Stimulated activated CD8-positive, alpha-beta memory T cell treated with anti-CD3 and anti-CD28 coated beads, Interleukin-15, amount 100 ng/mL, for 24 hours (primary cell): ENCODE data around the gene CRKL.

Experiments used
- DNase-seq: peaks from one replicate; pipeline ENCODE4 v3.0.0-alpha.2; 2020; ENCODE audit warnings: low read depth

CRKL gene

DNA sequence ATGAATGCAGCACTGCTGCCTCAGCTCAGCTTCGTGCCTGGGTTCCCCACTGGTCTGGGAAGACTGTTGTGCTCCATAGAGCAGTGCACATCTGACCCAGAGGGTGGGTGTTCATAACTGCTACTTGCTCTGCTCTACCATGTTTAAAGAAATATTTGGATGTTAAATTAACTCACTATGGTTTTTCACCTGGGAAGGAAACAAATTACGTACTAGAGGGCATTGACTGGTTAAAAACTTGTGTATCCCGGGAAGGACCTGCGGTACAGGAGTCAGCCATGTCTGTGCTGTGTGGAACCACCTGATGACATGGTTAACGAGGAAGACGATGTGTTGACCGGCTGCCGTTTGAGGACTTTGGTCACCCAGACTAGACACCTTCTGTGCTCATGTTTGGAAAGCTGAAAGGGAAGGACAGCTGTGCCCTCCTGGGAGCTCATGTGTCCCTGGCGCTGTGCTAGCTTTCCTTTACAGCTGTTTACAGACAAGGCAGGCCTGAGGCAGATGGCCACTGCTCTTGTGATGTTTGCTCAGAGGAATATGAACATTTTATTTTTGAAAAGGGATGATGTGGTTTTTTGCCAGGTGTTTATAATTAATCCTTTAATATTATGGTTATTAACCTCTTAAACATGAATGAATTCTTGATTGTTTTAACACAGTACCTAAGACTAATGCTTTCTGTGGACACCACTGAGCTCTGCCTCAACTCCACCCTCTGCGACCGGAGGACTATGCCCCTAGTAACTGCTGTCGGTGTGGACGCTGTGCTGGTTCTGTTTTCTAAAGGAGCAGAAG is 35.5 kb downstream of the CRKL start:
- no peak for DNase-seq

- no peak for DNase-seq
Observed at GRCh38 chr22:20953342-20953608, 36.1 kb downstream of the CRKL start.

GRCh38 chr22:20953668-20954500 is 36.7 kb downstream of the CRKL start:
- no peak for DNase-seq

DNA sequence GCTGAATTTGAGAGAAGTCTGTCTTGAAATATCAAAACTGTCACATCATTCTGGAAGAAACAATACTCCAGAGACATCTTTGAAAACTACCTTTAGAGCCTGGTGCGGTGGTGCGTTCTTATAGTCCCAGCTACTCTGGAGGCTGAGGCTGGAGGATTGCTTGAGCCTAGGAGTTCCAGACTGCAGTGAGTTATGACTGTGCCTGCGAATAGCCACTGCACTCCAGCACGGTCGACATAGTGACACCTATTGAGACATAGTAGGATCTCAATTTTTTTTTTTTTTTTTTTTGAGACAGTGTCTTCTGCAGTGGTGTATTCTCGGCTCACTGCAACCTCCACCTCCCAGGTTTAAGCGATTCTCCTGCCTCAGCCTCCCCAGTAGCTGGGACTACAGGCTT is 38.3 kb downstream of the CRKL start:
- no peak for DNase-seq

DNA sequence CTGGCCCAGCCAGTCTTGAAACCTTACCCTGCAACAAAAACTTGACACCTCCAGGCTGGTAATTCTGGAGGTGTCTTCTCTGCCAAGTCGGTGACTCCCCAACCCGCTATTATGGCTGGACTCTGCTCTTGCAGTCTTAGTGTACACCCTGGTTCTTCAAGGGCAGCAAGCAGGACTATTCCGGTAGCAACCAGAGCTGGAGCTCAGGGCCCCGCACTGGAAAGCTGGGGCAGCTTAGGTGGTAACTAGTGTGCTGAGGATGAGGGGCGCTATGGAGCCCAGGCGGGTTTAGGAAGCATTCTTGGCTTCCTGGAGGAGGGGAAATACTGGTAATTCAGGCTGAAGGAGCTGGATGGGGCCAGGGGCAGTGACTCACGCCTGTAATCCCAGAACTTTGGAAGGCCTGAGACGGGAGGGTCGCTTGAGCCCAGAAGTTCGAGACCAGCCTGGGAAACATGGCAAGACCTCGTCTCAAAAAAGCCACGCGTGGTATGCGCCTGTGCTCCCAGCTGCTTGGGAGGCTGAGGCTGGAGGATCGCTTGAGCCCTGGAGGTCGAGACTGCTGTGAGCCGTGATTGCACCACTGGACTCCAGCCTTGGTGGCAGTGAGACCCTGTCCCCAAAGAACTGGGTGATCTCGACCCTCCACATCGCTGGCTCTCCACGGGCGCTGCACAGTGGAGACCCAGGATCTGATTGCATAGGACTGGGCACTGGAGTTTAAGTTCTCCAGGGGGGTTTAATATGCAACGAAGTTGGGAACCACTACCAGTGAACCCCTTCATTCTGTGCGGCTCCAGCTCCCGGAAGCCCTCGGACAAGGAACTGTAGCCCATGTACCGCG is 39.3 kb downstream of the CRKL start:
- DNase-seq: no peak

GRCh38 chr22:20957102-20957682 is 40.0 kb downstream of the CRKL start:
- DNase-seq: no peak

DNA sequence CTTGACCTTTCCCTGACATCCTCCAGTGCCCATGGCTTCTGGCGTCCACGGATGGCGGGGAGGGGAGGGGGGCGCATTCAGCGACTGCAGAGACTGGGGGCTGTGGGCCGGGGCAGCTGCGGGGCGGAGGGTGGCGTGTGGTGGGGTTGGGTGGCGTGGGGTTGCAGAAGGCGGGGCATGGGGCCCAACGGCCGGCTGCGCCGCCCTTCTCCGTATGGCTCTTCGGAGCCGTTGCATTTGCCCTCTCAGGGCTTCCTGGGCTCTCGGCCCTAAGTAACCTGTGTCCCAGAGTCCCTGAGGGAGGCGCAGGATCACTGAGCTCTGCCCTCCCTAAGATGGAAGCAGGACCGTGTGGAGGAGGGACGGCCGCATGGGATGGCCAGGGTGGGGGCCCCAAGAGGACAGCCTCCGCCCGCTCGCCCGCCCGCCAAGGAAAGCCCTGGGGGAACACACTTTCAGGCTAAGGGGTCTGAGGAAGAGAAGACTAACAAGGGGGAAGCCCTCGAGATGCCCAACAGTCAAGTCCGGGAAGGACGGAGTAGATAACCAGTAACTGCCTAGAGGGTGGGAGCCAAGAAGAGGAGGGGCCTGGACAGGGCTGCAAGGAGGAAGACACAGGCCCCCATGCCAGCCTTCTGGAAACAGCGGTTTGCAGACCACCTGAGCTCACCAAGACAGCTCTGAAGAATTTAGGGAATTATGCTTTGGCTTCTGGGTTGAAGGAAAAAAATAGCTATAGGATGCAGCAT is 40.6 kb downstream of the CRKL start:
- no peak for DNase-seq

DNA sequence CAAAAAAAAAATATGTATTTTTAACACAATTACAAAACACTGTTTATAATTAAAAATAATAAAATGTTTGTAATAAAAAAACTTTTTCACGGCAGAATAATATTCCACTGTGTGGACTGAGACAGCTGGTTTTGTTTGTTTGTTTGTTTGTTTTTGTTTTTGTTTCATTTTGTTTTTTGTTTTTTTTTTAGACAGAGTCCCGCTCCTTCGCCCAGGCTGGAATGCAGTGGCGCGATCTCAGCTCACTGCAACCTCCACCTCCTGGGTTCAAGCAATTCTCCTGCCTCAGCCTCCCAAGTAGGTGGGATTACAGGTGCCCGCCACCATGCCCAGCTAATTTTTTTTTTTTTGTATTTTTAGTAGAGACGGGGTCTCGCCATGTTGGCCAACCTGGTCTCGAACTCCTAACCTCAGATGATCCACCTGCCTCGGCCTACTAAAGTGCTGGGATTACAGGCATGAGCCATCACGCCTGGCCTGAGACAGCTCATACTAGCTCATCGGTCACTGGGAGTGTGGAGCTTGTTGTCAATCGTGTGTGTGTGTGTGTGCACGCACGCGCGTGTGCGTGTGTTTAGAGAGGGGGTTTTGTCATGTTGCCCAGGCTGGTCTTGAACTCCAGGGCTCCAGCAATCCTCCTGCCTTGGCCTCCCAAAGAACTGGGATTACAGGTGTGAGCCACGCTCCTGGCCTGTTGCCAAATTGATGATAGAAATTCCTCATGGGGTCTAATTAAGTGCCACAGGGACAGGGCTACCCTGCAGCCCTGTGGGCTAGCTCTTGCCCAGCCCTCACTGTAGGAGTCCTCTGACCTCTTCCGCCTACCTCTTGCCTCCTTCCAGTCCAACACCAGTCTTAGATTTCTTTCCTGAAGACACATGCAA is 42.6 kb downstream of the CRKL start:
- DNase-seq: no peak

GRCh38 chr22:20960609-20961008 is 43.4 kb downstream of the CRKL start:
- no peak for DNase-seq

GRCh38 chr22:20962491-20962945 is 45.3 kb downstream of the CRKL start:
- DNase-seq: no peak

DNA sequence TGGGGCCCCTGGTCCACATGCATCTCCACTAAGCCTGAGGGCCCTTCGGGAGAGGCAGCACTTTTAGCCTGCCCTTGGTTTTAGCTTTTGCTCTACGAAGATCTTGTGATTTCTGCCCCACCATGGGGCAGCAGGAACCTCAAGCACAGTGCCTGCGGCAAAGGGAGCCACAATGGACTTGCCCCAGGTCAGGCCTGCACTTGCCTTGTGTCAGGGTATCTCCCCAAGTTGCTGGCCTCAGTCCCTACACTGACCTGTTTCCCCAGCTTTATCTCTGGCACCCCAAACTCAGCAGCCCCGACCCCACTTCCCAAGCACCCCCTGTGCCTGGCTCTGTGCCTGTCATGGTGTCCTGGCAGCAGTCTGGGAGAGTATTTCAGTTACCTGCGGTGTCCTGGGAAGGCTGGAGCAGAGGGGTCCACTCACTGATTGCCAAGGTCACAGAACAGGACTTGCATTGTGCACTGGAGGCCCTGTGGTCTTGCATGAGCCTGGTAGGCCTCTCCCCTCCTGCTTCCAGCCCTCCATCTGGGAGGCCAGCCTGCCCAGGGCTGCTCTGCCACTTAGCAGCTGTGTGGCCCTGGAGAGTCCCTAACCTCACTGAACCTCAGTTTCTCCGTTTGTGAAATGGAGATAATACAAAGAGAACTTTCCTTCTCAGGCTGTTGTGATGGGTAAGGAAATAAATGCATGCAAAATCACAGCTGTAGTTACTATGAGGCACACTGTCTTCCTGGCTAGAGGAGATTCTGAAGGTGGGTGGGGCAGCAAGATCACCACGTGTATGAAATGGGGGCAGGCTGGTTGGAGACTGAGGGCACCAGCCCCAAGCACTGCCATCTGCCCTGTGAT is 46.2 kb downstream of the CRKL start:
- no peak for DNase-seq

- DNase-seq: no peak
Observed at GRCh38 chr22:20964090-20964798, 47.0 kb downstream of the CRKL start.

DNA sequence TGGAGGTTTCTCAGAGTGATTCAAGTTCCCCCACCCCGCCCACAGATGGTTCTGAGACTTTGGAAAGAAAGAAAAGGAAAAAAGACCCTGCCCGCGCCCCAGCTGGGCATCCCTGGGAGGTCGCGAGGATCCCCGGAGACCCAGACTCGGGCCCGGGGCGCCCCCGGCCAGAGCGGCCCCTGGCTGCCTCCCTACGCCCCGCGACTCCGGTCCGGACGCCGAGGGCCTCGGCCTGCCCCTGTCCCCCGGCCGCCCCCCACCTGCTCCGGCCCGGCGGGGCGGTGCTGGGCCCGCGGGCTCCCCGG is 47.5 kb downstream of the CRKL start:
- DNase-seq: no peak

DNA sequence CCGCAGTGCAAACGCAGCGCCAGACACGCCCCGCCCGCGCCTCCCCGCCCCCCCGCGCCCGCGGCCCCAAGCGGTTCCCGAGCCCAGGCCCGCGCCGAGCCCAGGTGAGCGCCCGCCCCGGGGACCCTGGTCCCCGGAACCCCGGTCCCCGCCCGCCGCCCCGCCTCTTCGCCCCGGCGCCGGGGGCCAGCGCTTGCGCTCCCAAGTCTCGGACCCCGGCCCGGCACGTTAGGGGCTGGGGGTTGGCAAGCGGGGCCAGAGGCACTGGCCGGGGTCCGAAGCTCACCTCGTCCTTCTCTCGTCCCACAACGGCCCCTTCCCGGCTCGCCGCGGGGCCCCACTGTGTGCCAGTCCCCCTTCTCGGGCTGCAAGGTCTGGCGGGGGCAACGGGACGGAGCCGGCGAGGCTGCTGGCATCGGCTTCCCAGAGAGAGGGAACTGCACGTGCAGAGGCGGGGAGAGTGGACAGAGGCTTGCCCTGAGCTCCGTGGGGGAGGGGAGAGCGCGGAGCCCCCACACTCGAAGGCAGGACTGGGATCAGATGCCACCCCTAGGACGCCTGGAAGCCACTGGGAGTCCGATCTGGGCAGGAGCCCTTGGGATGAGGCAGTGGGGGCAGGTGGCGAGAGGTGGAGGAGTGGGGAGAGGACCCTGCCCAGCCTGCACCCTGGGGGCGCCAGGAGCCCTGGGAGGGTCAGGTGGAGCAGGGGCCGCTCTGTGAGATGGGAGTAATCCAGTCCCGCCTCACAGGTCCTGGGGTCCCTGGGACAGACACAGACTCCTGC is 48.1 kb downstream of the CRKL start:
- DNase-seq: no peak

- DNase-seq: no peak
Observed at GRCh38 chr22:20965888-20966855, 49.0 kb downstream of the CRKL start.

DNA sequence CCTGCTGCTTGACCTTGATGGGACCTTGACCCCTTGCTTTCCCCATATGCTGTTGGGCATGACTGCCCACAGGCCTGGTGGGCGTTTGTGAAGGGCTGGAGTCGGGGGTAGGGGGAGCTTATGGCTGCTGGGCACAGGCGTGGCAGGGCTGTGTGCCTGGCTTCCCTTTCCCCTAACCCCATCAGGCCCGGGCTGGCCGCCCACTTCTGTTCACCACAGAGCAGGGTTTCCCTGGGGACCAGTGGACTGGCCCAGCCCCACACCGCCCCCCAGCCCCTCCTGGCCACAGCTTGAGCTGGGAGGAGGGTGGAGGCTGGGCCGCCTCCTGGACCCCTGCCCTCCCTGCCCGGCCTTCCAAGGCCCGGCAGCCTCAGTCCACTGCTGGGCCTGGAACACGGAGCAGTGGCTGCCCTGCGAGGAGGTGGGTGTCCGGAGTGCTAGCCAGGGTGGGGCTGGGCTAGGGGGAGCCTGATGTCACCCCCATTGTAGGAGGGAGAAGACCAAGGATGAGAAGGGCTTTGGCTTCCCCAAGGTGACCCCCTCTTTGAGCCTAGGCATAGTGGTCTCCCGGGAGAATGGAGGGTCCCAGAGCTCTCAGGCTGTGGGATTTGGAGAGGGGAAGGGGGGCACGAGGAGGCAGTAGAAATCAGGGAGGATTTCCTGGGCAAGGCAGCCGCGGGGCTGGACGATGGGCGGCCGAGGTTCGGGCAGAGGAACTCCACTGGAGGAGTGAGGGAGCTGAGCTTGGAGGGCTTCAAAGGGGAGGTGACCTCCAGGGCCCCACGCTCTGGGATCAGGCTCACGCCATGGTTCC is 49.9 kb downstream of the CRKL start, which contains the start of gene AIFM3:
TSS of gene AIFM3 (plus strand) at position 373 of the 814 bp plus-strand sequence. CDS start 690 bp downstream, outside the sequence.
- no peak for DNase-seq
